Breast epithelium (tissue), 3 donors: ENCODE data around the gene PDE7B.

Experiments
- POLR2A ChIP-seq: fragments of 450-650 bp; IDR thresholded peaks from one replicate; pipeline ENCODE4 v1.6.1; 2016; ENCODE audit warnings: antibody characterized with exemption, mild to moderate bottlenecking, moderate library complexity
- POLR2AphosphoS5 ChIP-seq, 3 donors: sonication (generic); formaldehyde crosslinking; IDR thresholded peaks; one replicate each; pipeline ENCODE4 v1.6.1; 2017; ENCODE audit warnings: antibody characterized with exemption in 3 of 3

- TF ChIP-seq POLR2AphosphoS5 (IDR thresholded peaks at IDR 0.05) (no peak), POLR2A (no peak)
Observed at GRCh38 chr6:136012198-136012887, 160.8 kb downstream of the PDE7B start.
